B cell (primary cell): ENCODE measurements around the gene MTO1. TPM values are rescaled to one million over a fixed set of nuclear protein-coding genes. Genes with fewer than 3 reads are reported as not detected.

Experiments used
- ATAC-seq: fragments of 200-7000 bp; cut with Tn5 transposase; one replicate; pipeline ENCODE4 v1.10.0; 2021; ENCODE audit warnings: low read depth, mild to moderate bottlenecking, moderate number of reproducible peaks, moderate library complexity
- CTCF ChIA-PET: fragments of 350-600 bp; sonication (Branson Sonifier 250); formaldehyde crosslinking; loops from one replicate; lab custom pipeline; 2021; ENCODE audit warnings: antibody characterized with exemption, inconsistent platforms; lab: Charles Lee
- POLR2A ChIA-PET: fragments of 350-600 bp; sonication (Branson Sonifier 250); formaldehyde crosslinking; loops from one replicate; lab custom pipeline; 2021; ENCODE audit warnings: antibody characterized with exemption; lab: Charles Lee
- DNase-seq: peaks from one replicate; pipeline ENCODE4 v3.0.0; 2013
- H2AFZ ChIP-seq: 2 replicates; pipeline ENCODE4 v1.6.1; 2012; ENCODE audit warnings: mild to moderate bottlenecking, low read depth, low read length; ENCODE audit not compliant: insufficient read depth, poor library complexity, severe bottlenecking
- H3K27ac ChIP-seq, 2 donors: 1 replicate in 1 of 2; 2 replicates in 1 of 2; pipeline ENCODE4 v1.5.1; 2012 to 2013; ENCODE audit warnings: low read length in 2 of 2, mild to moderate bottlenecking in 2 of 2, moderate library complexity in 1 of 2
- H3K27me3 ChIP-seq, 4 experiments: fragments of 200-600 bp in 1 of 4; sonication (generic) in 1 of 4; replicated peaks in 1 of 4; 1 replicate in 2 of 4; 2 replicates in 2 of 4; pipeline versions ENCODE4 v1.6.1 to v1.7.0; 2013 to 2016; ENCODE audit warnings: low read length in 3 of 4, mild to moderate bottlenecking in 2 of 4, mixed read lengths in 1 of 4, moderate library complexity in 1 of 4; ENCODE audit not compliant: insufficient read depth in 4 of 4, control insufficient read depth in 3 of 4; ENCODE audit errors: control extremely low read depth in 1 of 4
- H3K36me3 ChIP-seq, 2 experiments: replicated peaks in 1 of 2; 1 replicate in 1 of 2; 2 replicates in 1 of 2; pipeline versions ENCODE4 v1.6.1 to v1.7.1; 2013; ENCODE audit warnings: low read length in 1 of 2; ENCODE audit not compliant: insufficient read depth in 2 of 2, control insufficient read depth in 1 of 2; ENCODE audit errors: control extremely low read depth in 1 of 2, extremely low read depth in 1 of 2
- H3K4me1 ChIP-seq, 2 donors: fragments of 200-600 bp in 1 of 2; sonication (generic) in 1 of 2; 1 replicate in 1 of 2; 2 replicates in 1 of 2; pipeline versions ENCODE4 v1.5.1 to v1.6.1; 2013 to 2017; ENCODE audit warnings: low read length in 2 of 2; ENCODE audit not compliant: control insufficient read depth in 2 of 2, insufficient read depth in 2 of 2
- H3K4me2 ChIP-seq: replicated peaks from 2 replicates; pipeline ENCODE3; 2012; ENCODE audit warnings: mild to moderate bottlenecking, low read depth, low read length; ENCODE audit not compliant: poor library complexity, severe bottlenecking
- H3K4me3 ChIP-seq, 5 experiments: fragments of 200-600 bp in 1 of 5; sonication (generic) in 1 of 5; 1 replicate in 3 of 5; 2 replicates in 2 of 5; pipeline versions ENCODE4 v1.5.1 to v1.7.0; 2011 to 2016; ENCODE audit warnings: low read length in 4 of 5, mild to moderate bottlenecking in 4 of 5, low read depth in 2 of 5, control low read depth in 1 of 5, moderate library complexity in 1 of 5; ENCODE audit not compliant: insufficient read depth in 1 of 5; ENCODE audit errors: control extremely low read depth in 1 of 5, extremely low read depth in 1 of 5
- H3K79me2 ChIP-seq: fragments of 200-600 bp; sonication (generic); one replicate; pipeline ENCODE4 v1.6.0; 2016; ENCODE audit warnings: low read length; ENCODE audit not compliant: control insufficient read depth, insufficient read depth
- H3K9ac ChIP-seq: fragments of 200-600 bp; sonication (generic); 2 replicates; pipeline ENCODE4 v1.6.1; 2017; ENCODE audit warnings: mild to moderate bottlenecking, low read length, moderate library complexity
- H3K9me3 ChIP-seq, 3 donors: one replicate each; pipeline versions ENCODE4 v1.6.1 to v1.7.1; 2013; ENCODE audit warnings: low read length in 2 of 3; ENCODE audit not compliant: control insufficient read depth in 2 of 3, insufficient read depth in 1 of 3; ENCODE audit errors: control extremely low read depth in 1 of 3
- H4K20me1 ChIP-seq: 2 replicates; pipeline ENCODE4 v1.6.0; 2012; ENCODE audit warnings: mild to moderate bottlenecking, low read length; ENCODE audit not compliant: insufficient read depth, control insufficient read depth, poor library complexity, severe bottlenecking
- H3K27ac Mint-ChIP-seq: one replicate; pipeline ENCODE4 v1.8.0; 2021; ENCODE audit warnings: mixed read lengths
- H3K27me3 Mint-ChIP-seq: one replicate; pipeline ENCODE4 v1.8.0; 2021; ENCODE audit warnings: mixed read lengths
- H3K4me1 Mint-ChIP-seq: one replicate; pipeline ENCODE4 v1.8.0; 2021; ENCODE audit warnings: mixed read lengths
- H3K4me3 Mint-ChIP-seq: one replicate; pipeline ENCODE4 v1.8.0; 2021; ENCODE audit warnings: mixed read lengths
- H3K9me3 Mint-ChIP-seq: one replicate; pipeline ENCODE4 v1.8.0; 2022; ENCODE audit warnings: mixed read lengths; ENCODE audit not compliant: insufficient read depth
- CTCF ChIP-seq: fragments of 200-600 bp; IDR thresholded peaks from one replicate; pipeline ENCODE4 v1.8.0; 2022; ENCODE audit warnings: antibody characterized with exemption, mild to moderate bottlenecking
- EZH2 ChIP-seq: IDR thresholded peaks from 2 replicates; pipeline ENCODE4 v1.6.1; 2012; ENCODE audit warnings: borderline replicate concordance, low read depth, mild to moderate bottlenecking, moderate library complexity, low read length; ENCODE audit not compliant: insufficient read depth, poor library complexity, severe bottlenecking
- WGBS: methylation state at CpG from one replicate; pipeline ENCODE4 v1.1.5; 2013; ENCODE audit warnings: missing lambda C conversion rate; ENCODE audit not compliant: insufficient coverage; 5-methylcytosine and 5-hydroxymethylcytosine counted together
- intact Hi-C: fragments of 100-400 bp; cut with micrococcal nuclease; formaldehyde crosslinking; loops from one replicate; pipeline ENCODE4 v1.10.0; 2022
- polyA plus RNA-seq: library from polyadenylated mRNA; depleted of rRNA; stranded (reverse); fragments of >200 nt; gene quantifications from 2 replicates; pipeline ENCODE4 v1.2.3, GENCODE V29; 2012
- total RNA-seq, 2 donors: library from RNA; stranded (reverse); fragments of 120-200 nt in 1 of 2; gene quantifications; 1 replicate in 1 of 2; 2 replicates in 1 of 2; pipeline versions ENCODE4 v1.2.3 to v1.2.4, GENCODE V29; 2013 to 2022

MTO1 gene
- total and polyA plus RNA-seq, 2 donors (not counting 1 experiment from before 2014, with no cell fraction given): 52.1 to 84.4 TPM

GRCh38 chr6:73418081-73418741, 43.3 kb upstream of the MTO1 start:
- Mint-ChIP-seq H3K4me3 (no peak overlapping the region), H3K4me1 (no peaks in the 10 kb centered on the region), H3K9me3 (no peaks in the 10 kb centered on the region), H3K27ac (no peak overlapping the region), H3K27me3 (no peaks in the 10 kb centered on the region)
- Histone ChIP-seq H3K4me1 (no peaks in the 10 kb centered on the region), H3K27me3 (no peaks in the 10 kb centered on the region), H3K9ac (no peak overlapping the region), H2AFZ (no peak overlapping the region), H4K20me1 (no peaks in the 10 kb centered on the region), H3K9me3 (no peaks in the 10 kb centered on the region), H3K4me2 (no peak overlapping the region), H3K79me2 (no peaks in the 10 kb centered on the region), H3K36me3 (peaks cover 0 to 20% of the 10 kb centered on the region in 2 experiments), H3K4me3 (no peak overlapping the region), H3K27ac (no peak overlapping the region)
- DNase-seq (no peak), ATAC-seq (no peak)
- ChIA-PET CTCF (interaction anchor here (0.7 kb wide), 1 partner anchor 851 kb away, joined by 3 read pairs; no protein-coding TSS in a partner anchor), POLR2A (no interaction called here)
- 93% methylated on average over 7 of the region's 11 CpGs for WGBS
- intact Hi-C loops: no loop called here
- no peak for TF ChIP-seq EZH2
- no peak for TF ChIP-seq CTCF

GRCh38 chr6:73421534-73421933, 40.0 kb upstream of the MTO1 start:
- ChIA-PET POLR2A (no interaction called here), CTCF (no interaction called here)
- H3K4me1 Mint-ChIP-seq: no peaks in the 10 kb centered on the region
- H3K79me2 ChIP-seq: no peaks in the 10 kb centered on the region
- no peak overlapping the region for H3K27ac Mint-ChIP-seq
- intact Hi-C loops: no loop called here
- H3K4me3 Mint-ChIP-seq: no peak overlapping the region
- no peak for DNase-seq
- no peak overlapping the region for H3K4me2 ChIP-seq
- no peaks in the 10 kb centered on the region for H3K27me3 Mint-ChIP-seq
- H3K4me3 ChIP-seq: no peak overlapping the region
- no peaks in the 10 kb centered on the region for H3K4me1 ChIP-seq
- no peaks in the 10 kb centered on the region for H3K9me3 Mint-ChIP-seq
- WGBS: 100% methylated on average over 1 of the region's 2 CpGs
- no peaks in the 10 kb centered on the region for H4K20me1 ChIP-seq
- H2AFZ ChIP-seq: no peak overlapping the region
- no peaks in the 10 kb centered on the region for H3K27me3 ChIP-seq
- ATAC-seq: no peak
- H3K36me3 ChIP-seq: peaks cover 0 to 33% of the 10 kb centered on the region in 2 experiments
- no peak overlapping the region for H3K9ac ChIP-seq
- H3K9me3 ChIP-seq: no peaks in the 10 kb centered on the region
- no peak overlapping the region for H3K27ac ChIP-seq
- TF ChIP-seq CTCF (no peak), EZH2 (no peak)
